ENCODE measurements around the gene EIF6. TPM values are rescaled to one million over a fixed set of nuclear protein-coding genes. Genes with fewer than 3 reads are reported as not detected.

EIF6 gene
- total and polyA plus RNA-seq, 2 of the 8 experiments (the other 6 are each of a cell fraction or from before 2014, with no cell fraction given) = 184 to 319 TPM

DNA sequence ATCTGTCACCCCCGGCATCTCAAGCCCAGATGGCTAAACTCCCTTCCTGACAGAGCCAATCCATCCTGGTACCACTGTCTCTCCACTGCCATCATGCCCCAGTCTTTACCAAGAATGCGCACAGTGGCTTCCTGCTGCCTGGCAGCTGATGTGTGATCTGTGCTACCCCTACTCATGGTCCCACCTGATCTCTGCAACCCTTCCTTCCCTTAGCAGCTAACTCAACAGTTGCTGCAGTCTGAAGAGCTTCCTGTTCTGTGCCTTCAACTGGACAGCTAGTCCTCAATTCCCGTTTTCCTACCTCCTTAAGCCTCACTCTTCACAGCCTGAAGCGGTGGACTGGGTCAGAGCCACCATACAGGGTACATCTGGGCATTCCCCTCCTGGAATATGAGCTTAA, 15.2 kb upstream of the EIF6 start:
- no peak for FAIRE-seq
- no peaks in the 10 kb centered on the region for H3K36me3 ChIP-seq (ENCODE audit: control insufficient read depth in 2 of 4, insufficient read depth in 4 of 4, low read length in 3 of 4)

More for the DNA sequence above, 15.2 kb upstream of the EIF6 start:
- Histone ChIP-seq H3K18ac (ENCODE audit: extremely low read depth, low read length) (no peak overlapping the region), H3K9me3 (ENCODE audit: insufficient read depth in 2 of 2, low read depth in 1 of 2, low read length in 1 of 2) (no peaks in the 10 kb centered on the region), H3K14ac (ENCODE audit: insufficient read length) (no peak overlapping the region), H4K5ac (ENCODE audit: insufficient read length, low read depth, low read length) (no peak overlapping the region), H3K23ac (ENCODE audit: insufficient read length) (no peak overlapping the region), H4K20me1 (replicated peaks in 1 of 2; ENCODE audit: control insufficient read depth in 1 of 2, insufficient read depth in 2 of 2, low read length in 2 of 2) (no peaks in the 10 kb centered on the region), H4K8ac (ENCODE audit: extremely low read depth, insufficient read depth, low read length) (0 out of 2 replicates have a peak overlapping the region, but pooled peaks have one; percentile 8), H3K27ac (ENCODE audit: low read depth, low read length) (no peak overlapping the region), H3K4me2 (ENCODE audit: insufficient read depth in 1 of 2, low read depth in 2 of 2, low read length in 2 of 2) (no peak overlapping the region), H2AFZ (ENCODE audit: low read length) (no peak overlapping the region), H2BK20ac (ENCODE audit: low read length) (no peak overlapping the region), H3K79me1 (ENCODE audit: low read depth, low read length) (no peaks in the 10 kb centered on the region), H3K27me3 (replicated peaks in 1 of 4; ENCODE audit: control insufficient read depth in 3 of 4, extremely low read depth in 1 of 4, insufficient read depth in 3 of 4, low read length in 3 of 4) (no peaks in the 10 kb centered on the region), H3K4me3 (ENCODE audit: extremely low read depth in 1 of 4, insufficient read depth in 2 of 4, low read depth in 3 of 4, low read length in 4 of 4) (no peak overlapping the region), H2BK15ac (ENCODE audit: low read length) (no peak overlapping the region), H2AK5ac (ENCODE audit: low read depth, low read length) (no peak overlapping the region), H3K56ac (replicated peaks; ENCODE audit: insufficient read length, low read depth, low read length) (no peak overlapping the region), H4K91ac (replicated peaks; ENCODE audit: insufficient read length, low read length) (no peak overlapping the region), H3K23me2 (ENCODE audit: low read depth, low read length) (no peaks in the 10 kb centered on the region), H2BK12ac (ENCODE audit: low read depth, low read length) (no peak overlapping the region), H2BK5ac (ENCODE audit: low read depth, low read length) (no peak overlapping the region), H3K4me1 (replicated peaks in 1 of 4; ENCODE audit: control insufficient read depth in 3 of 4, insufficient read depth in 4 of 4, low read length in 3 of 4) (peaks cover 0 to 4% (median 2%) of the 10 kb centered on the region in 4 experiments; a peak in 3 of 7 replicates), H3K4ac (replicated peaks; ENCODE audit: insufficient read length, low read depth, low read length) (no peak overlapping the region), H2BK120ac (replicated peaks; ENCODE audit: low read depth, low read length) (no peak overlapping the region), H3K79me2 (ENCODE audit: control insufficient read depth in 1 of 2, insufficient read depth in 2 of 2, low read length in 2 of 2) (no peaks in the 10 kb centered on the region), H3K9ac (replicated peaks in 1 of 4; ENCODE audit: extremely low read depth in 1 of 4, low read depth in 3 of 4, low read length in 3 of 4) (no peak overlapping the region)
- no peak for TF ChIP-seq FOSL1 (IDR thresholded peaks at IDR 0.05; ENCODE audit: insufficient read depth, low read depth, low read length)
- no peak for TF ChIP-seq POU5F1 (IDR thresholded peaks at IDR 0.05; ENCODE audit: low read depth, low read length)
- no peak for TF ChIP-seq KDM5A (IDR thresholded peaks at IDR 0.05; ENCODE audit: low read length)
- TF ChIP-seq NRF1 (IDR thresholded peaks at IDR 0.05; ENCODE audit: low read depth, low read length) = no peak
- no peak for TF ChIP-seq KDM4A (IDR thresholded peaks at IDR 0.05; ENCODE audit: low read depth, low read length, severe bottlenecking)
- no peak for TF ChIP-seq RXRA (IDR thresholded peaks at IDR 0.05; ENCODE audit: insufficient read depth, low read depth, low read length)
- no peak for TF ChIP-seq SP4 (IDR thresholded peaks at IDR 0.05; ENCODE audit: low read length)
- no peak for TF ChIP-seq CREB1 (IDR thresholded peaks at IDR 0.05)
- TF ChIP-seq POLR2AphosphoS5 (IDR thresholded peaks at IDR 0.05; ENCODE audit: low read depth, low read length) = no peak
- no peak for TF ChIP-seq SIN3A (conservative IDR thresholded peaks at IDR 0.05 in 1 of 2, IDR thresholded peaks at IDR 0.05 in 1 of 2; ENCODE audit: low read depth in 1 of 2, low read length in 2 of 2)
- no peak for TF ChIP-seq EZH2 (IDR thresholded peaks at IDR 0.05; ENCODE audit: low read depth, low read length, severe bottlenecking)
- no peak for TF ChIP-seq KDM1A (IDR thresholded peaks at IDR 0.05; ENCODE audit: borderline replicate concordance, low read length)
- DNase-seq (ENCODE audit: low read depth in 1 of 2, low spot score in 2 of 2) = no peak
- ChIA-PET POLR2A (ENCODE audit: partially characterized antibody) (interaction anchor here (0.5 to 2.8 kb wide), 4 partner anchors 10 to 1475 kb away, joined by 3 to 16 read pairs (median 4); partner anchors contain the start of genes EIF6 and MMP24OS), CTCF (ENCODE audit: partially characterized antibody) (interaction anchor here (0.8 to 13.8 kb wide), 9 partner anchors 7 to 231 kb away, joined by 3 to 130 read pairs (median 4); partner anchors contain the start of genes EIF6 and MMP24OS)
- 85% methylated on average over 4 of the region's 4 CpGs; no CpG with 5 or more reads in 1 of the 2 experiments for WGBS, 2 experiments (ENCODE audit: extremely low coverage in 1 of 2, insufficient coverage in 1 of 2, insufficient read length in 1 of 2, insufficient replicate concordance in 2 of 2, low coverage in 1 of 2, low lambda C conversion rate in 2 of 2, missing lambda C conversion rate in 1 of 2)

All from H1 (cell line).